WTC11 (cell line): ENCODE results near the gene MRPL24.

Source experiments
- CREB1 ChIP-seq: sonication (generic); formaldehyde crosslinking; IDR thresholded peaks from 2 replicates; pipeline ENCODE4 v1.8.0; 2023; ENCODE audit warnings: mild to moderate bottlenecking, missing genetic modification reagents
- GRHL2 ChIP-seq: fragments of 250-450 bp; sonication (Bioruptor Pico); IDR thresholded peaks from 2 replicates; pipeline ENCODE4 v1.8.0; 2022; ENCODE audit warnings: mild to moderate bottlenecking, moderate library complexity; ENCODE audit not compliant: insufficient replicate concordance, severe bottlenecking
- GTF2I ChIP-seq: fragments of 250-450 bp; sonication (Bioruptor Pico); conservative IDR thresholded peaks from 2 replicates; pipeline ENCODE4 v1.4.0; 2021; ENCODE audit warnings: mild to moderate bottlenecking
- NFATC4 ChIP-seq: fragments of 250-450 bp; sonication (Bioruptor Pico); IDR thresholded peaks from 2 replicates; pipeline ENCODE4 v1.9.0; 2021; ENCODE audit warnings: mild to moderate bottlenecking
- ZNF423 ChIP-seq: fragments of 250-450 bp; sonication (Bioruptor Pico); IDR thresholded peaks from 2 replicates; pipeline ENCODE4 v2.1.2; 2022; ENCODE audit warnings: mild to moderate bottlenecking, moderate library complexity
- TF ChIP-seq, protein P1 (sequence below): fragments of 200-600 bp; IDR thresholded peaks from 2 replicates; pipeline ENCODE4 v1.8.0; 2022; ENCODE audit warnings: antibody characterized with exemption
- TF ChIP-seq, protein P2 (sequence below): sonication (generic); formaldehyde crosslinking; IDR thresholded peaks from 2 replicates; pipeline ENCODE4 v1.8.0; 2022; ENCODE audit warnings: mild to moderate bottlenecking, missing genetic modification reagents
- TF ChIP-seq, protein P3 (sequence below): sonication (generic); formaldehyde crosslinking; IDR thresholded peaks from 2 replicates; pipeline ENCODE4 v1.8.1; 2022; ENCODE audit warnings: missing genetic modification reagents, borderline replicate concordance
- TF ChIP-seq, protein P4 (sequence below): sonication (generic); formaldehyde crosslinking; IDR thresholded peaks from 2 replicates; pipeline ENCODE4 v1.8.0; 2023; ENCODE audit warnings: missing genetic modification reagents

DNA sequence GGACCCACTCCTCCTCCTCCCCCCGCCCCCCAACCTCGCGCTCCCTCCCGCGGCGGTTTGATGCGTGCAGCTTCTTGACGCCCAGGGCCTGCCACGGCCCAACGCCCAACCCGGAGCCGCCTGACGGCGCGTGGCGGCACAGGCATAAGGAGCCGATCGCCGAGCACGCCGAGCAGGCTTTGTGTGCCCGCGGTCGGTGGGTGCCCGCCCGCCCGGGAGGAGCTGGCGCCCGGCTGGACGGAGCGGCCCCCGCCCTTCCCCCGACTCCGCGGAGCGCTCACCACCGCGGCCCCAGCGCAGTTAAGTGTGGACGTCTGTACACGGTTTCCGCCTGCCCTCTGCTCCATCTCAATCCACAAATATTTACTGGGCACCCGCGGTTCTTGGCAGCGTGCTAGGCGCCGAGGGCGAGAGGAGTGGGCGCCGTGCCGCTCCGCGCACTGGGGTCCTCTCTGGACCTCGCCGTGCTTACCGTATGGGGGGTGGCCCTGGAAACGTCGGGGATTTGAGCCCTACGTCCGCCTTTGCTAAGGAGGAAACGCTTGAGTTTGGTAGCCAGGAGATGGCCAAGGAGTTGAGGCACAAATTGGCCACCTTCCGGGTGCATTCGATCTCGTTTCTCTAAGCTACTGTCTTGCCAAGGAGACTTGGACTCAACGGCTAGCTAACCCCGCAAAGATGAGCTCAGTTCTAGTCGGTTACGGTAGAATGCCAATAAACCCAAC is 11.0 kb upstream of the MRPL24 start:
- TF ChIP-seq GRHL2 (no peak), GTF2I (no peak), CREB1 (CRISPR knock-in tag) (no peak), NFATC4 (no peak), ZNF423 (CRISPR knock-in tag) (no peak; the same call in 1 of the 2 replicates)
- TF ChIP-seq, protein P1, sequence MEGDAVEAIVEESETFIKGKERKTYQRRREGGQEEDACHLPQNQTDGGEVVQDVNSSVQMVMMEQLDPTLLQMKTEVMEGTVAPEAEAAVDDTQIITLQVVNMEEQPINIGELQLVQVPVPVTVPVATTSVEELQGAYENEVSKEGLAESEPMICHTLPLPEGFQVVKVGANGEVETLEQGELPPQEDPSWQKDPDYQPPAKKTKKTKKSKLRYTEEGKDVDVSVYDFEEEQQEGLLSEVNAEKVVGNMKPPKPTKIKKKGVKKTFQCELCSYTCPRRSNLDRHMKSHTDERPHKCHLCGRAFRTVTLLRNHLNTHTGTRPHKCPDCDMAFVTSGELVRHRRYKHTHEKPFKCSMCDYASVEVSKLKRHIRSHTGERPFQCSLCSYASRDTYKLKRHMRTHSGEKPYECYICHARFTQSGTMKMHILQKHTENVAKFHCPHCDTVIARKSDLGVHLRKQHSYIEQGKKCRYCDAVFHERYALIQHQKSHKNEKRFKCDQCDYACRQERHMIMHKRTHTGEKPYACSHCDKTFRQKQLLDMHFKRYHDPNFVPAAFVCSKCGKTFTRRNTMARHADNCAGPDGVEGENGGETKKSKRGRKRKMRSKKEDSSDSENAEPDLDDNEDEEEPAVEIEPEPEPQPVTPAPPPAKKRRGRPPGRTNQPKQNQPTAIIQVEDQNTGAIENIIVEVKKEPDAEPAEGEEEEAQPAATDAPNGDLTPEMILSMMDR, result no peak
- TF ChIP-seq, protein P2, sequence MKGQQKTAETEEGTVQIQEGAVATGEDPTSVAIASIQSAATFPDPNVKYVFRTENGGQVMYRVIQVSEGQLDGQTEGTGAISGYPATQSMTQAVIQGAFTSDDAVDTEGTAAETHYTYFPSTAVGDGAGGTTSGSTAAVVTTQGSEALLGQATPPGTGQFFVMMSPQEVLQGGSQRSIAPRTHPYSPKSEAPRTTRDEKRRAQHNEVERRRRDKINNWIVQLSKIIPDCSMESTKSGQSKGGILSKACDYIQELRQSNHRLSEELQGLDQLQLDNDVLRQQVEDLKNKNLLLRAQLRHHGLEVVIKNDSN (CRISPR knock-in tag), result peak; percentile 55; the same call in 1 of the 2 replicates
- TF ChIP-seq, protein P3, sequence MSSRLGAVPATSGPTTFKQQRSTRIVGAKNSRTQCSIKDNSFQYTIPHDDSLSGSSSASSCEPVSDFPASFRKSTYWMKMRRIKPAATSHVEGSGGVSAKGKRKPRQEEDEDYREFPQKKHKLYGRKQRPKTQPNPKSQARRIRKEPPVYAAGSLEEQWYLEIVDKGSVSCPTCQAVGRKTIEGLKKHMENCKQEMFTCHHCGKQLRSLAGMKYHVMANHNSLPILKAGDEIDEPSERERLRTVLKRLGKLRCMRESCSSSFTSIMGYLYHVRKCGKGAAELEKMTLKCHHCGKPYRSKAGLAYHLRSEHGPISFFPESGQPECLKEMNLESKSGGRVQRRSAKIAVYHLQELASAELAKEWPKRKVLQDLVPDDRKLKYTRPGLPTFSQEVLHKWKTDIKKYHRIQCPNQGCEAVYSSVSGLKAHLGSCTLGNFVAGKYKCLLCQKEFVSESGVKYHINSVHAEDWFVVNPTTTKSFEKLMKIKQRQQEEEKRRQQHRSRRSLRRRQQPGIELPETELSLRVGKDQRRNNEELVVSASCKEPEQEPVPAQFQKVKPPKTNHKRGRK (CRISPR knock-in tag), result no peak
- TF ChIP-seq, protein P4, sequence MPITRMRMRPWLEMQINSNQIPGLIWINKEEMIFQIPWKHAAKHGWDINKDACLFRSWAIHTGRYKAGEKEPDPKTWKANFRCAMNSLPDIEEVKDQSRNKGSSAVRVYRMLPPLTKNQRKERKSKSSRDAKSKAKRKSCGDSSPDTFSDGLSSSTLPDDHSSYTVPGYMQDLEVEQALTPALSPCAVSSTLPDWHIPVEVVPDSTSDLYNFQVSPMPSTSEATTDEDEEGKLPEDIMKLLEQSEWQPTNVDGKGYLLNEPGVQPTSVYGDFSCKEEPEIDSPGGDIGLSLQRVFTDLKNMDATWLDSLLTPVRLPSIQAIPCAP (CRISPR knock-in tag), result no peak; the same call in none of the 2 replicates
